ENCODE results near the gene P2RX6. TPM values are rescaled to one million over a fixed set of nuclear protein-coding genes. Genes with fewer than 3 reads are reported as not detected.

P2RX6 gene
- total and polyA plus RNA-seq, 9 of the 15 experiments (the other 6 are each of a cell fraction or from before 2014, with no cell fraction given), result 0.01 to 3.9 (median 1.5) TPM; not detected in 1

DNA sequence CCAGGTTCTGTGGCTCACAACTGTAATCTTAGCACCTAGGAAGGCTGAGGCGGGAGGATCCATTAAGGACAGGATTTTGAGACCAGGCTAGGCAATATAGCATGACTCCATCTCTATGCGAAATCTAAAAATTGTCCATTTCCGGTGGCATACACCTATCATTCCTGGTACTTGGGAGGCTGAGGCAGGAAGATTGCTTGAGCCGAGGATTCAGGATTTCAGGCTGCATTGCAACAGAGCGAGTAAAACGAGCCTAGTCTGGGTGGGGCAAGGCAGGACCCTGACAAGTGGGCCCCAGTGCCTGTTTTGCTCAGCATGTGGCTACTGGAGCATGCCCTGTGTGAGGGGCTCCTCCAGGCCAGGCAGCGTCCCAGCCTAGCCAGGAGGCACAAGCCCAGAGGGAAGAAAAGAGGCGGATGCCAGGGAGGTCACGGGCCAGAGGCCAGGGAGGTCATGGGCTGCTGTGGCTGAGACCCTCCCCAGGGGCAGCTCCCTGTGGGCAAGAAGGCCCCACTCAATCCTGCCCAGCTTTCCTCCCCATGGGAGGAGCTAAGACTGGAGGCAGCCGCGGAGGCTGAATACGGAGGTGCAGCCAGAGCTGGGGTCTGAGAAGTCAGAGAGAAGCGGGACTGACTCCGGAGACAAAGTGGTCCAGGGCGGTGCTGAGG, 39.2 kb downstream of the P2RX6 start (continued):
- TF ChIP-seq, protein P1, sequence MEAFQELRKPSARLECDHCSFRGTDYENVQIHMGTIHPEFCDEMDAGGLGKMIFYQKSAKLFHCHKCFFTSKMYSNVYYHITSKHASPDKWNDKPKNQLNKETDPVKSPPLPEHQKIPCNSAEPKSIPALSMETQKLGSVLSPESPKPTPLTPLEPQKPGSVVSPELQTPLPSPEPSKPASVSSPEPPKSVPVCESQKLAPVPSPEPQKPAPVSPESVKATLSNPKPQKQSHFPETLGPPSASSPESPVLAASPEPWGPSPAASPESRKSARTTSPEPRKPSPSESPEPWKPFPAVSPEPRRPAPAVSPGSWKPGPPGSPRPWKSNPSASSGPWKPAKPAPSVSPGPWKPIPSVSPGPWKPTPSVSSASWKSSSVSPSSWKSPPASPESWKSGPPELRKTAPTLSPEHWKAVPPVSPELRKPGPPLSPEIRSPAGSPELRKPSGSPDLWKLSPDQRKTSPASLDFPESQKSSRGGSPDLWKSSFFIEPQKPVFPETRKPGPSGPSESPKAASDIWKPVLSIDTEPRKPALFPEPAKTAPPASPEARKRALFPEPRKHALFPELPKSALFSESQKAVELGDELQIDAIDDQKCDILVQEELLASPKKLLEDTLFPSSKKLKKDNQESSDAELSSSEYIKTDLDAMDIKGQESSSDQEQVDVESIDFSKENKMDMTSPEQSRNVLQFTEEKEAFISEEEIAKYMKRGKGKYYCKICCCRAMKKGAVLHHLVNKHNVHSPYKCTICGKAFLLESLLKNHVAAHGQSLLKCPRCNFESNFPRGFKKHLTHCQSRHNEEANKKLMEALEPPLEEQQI (IDR thresholded peaks at IDR 0.05), result no peak
- TF ChIP-seq, protein P2, sequence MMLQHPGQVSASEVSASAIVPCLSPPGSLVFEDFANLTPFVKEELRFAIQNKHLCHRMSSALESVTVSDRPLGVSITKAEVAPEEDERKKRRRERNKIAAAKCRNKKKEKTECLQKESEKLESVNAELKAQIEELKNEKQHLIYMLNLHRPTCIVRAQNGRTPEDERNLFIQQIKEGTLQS (IDR thresholded peaks at IDR 0.05), result no peak
- TF ChIP-seq, protein P2 (CRISPR knock-in tag; conservative IDR thresholded peaks at IDR 0.05), result no peak
- no peak for TF ChIP-seq RBM39 (optimal IDR thresholded peaks at IDR 0.05; ENCODE audit: low read depth, low read length)
- no peak for TF ChIP-seq ZNF830 (CRISPR knock-in tag; IDR thresholded peaks at IDR 0.05)
- TF ChIP-seq, protein P3, sequence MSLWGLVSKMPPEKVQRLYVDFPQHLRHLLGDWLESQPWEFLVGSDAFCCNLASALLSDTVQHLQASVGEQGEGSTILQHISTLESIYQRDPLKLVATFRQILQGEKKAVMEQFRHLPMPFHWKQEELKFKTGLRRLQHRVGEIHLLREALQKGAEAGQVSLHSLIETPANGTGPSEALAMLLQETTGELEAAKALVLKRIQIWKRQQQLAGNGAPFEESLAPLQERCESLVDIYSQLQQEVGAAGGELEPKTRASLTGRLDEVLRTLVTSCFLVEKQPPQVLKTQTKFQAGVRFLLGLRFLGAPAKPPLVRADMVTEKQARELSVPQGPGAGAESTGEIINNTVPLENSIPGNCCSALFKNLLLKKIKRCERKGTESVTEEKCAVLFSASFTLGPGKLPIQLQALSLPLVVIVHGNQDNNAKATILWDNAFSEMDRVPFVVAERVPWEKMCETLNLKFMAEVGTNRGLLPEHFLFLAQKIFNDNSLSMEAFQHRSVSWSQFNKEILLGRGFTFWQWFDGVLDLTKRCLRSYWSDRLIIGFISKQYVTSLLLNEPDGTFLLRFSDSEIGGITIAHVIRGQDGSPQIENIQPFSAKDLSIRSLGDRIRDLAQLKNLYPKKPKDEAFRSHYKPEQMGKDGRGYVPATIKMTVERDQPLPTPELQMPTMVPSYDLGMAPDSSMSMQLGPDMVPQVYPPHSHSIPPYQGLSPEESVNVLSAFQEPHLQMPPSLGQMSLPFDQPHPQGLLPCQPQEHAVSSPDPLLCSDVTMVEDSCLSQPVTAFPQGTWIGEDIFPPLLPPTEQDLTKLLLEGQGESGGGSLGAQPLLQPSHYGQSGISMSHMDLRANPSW (CRISPR knock-in tag; IDR thresholded peaks at IDR 0.05), result 0 out of 2 replicates have a peak, but pooled peaks have one; percentile 93
- no peak for TF ChIP-seq HDGF (IDR thresholded peaks at IDR 0.05)
- TF ChIP-seq, protein P4, sequence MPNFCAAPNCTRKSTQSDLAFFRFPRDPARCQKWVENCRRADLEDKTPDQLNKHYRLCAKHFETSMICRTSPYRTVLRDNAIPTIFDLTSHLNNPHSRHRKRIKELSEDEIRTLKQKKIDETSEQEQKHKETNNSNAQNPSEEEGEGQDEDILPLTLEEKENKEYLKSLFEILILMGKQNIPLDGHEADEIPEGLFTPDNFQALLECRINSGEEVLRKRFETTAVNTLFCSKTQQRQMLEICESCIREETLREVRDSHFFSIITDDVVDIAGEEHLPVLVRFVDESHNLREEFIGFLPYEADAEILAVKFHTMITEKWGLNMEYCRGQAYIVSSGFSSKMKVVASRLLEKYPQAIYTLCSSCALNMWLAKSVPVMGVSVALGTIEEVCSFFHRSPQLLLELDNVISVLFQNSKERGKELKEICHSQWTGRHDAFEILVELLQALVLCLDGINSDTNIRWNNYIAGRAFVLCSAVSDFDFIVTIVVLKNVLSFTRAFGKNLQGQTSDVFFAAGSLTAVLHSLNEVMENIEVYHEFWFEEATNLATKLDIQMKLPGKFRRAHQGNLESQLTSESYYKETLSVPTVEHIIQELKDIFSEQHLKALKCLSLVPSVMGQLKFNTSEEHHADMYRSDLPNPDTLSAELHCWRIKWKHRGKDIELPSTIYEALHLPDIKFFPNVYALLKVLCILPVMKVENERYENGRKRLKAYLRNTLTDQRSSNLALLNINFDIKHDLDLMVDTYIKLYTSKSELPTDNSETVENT (CRISPR knock-in tag; IDR thresholded peaks at IDR 0.05), result peak; percentile 61; the same call in 1 of the 2 replicates
- TF ChIP-seq, protein P5, sequence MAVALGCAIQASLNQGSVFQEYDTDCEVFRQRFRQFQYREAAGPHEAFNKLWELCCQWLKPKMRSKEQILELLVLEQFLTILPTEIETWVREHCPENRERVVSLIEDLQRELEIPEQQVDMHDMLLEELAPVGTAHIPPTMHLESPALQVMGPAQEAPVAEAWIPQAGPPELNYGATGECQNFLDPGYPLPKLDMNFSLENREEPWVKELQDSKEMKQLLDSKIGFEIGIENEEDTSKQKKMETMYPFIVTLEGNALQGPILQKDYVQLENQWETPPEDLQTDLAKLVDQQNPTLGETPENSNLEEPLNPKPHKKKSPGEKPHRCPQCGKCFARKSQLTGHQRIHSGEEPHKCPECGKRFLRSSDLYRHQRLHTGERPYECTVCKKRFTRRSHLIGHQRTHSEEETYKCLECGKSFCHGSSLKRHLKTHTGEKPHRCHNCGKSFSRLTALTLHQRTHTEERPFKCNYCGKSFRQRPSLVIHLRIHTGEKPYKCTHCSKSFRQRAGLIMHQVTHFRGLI (CRISPR knock-in tag; IDR thresholded peaks at IDR 0.05), result no peak
- TF ChIP-seq CHD1 (IDR thresholded peaks at IDR 0.05; ENCODE audit: low read length), result peak; percentile 34
- TF ChIP-seq MED1 (CRISPR knock-in tag; IDR thresholded peaks at IDR 0.05; ENCODE audit: borderline replicate concordance), result peak; percentile 45; the same call in 1 of the 2 replicates
- TF ChIP-seq KLF6 (CRISPR knock-in tag; IDR thresholded peaks at IDR 0.05; ENCODE audit: borderline replicate concordance), result no peak
- no peak for TF ChIP-seq RNF2 (IDR thresholded peaks at IDR 0.05)

All from K562 (cell line).